ENCODE results near the gene NFE2L2.

DNA sequence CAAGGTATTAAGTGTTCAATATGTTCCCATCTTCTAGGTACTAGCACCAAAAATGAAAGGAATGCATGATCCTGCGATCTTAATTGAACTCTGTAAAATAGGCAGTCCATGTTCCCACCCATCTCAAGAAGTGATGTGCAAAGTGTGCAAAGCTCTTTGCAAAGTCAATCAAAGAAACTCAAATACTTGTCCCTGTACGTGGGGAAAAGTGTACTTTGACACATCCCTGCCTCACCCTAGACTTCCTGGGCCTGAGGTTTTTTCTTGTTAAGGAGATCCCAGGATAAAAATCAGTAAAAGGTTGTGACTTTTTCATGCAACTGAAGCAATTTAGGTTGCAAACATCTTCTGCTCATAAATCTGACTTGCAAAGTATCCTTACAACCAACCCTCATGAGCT, 26.6 kb downstream of the NFE2L2 start:
- TF ChIP-seq EP300 (IDR thresholded peaks at IDR 0.05) (no peak), POLR2A (IDR thresholded peaks at IDR 0.05) (no peak), POLR2AphosphoS5 (IDR thresholded peaks at IDR 0.05) (no peak)
- TF ChIP-seq, protein P1, sequence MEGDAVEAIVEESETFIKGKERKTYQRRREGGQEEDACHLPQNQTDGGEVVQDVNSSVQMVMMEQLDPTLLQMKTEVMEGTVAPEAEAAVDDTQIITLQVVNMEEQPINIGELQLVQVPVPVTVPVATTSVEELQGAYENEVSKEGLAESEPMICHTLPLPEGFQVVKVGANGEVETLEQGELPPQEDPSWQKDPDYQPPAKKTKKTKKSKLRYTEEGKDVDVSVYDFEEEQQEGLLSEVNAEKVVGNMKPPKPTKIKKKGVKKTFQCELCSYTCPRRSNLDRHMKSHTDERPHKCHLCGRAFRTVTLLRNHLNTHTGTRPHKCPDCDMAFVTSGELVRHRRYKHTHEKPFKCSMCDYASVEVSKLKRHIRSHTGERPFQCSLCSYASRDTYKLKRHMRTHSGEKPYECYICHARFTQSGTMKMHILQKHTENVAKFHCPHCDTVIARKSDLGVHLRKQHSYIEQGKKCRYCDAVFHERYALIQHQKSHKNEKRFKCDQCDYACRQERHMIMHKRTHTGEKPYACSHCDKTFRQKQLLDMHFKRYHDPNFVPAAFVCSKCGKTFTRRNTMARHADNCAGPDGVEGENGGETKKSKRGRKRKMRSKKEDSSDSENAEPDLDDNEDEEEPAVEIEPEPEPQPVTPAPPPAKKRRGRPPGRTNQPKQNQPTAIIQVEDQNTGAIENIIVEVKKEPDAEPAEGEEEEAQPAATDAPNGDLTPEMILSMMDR (IDR thresholded peaks at IDR 0.05) = no peak

Measured in upper lobe of left lung (tissue), 4 donors.